H9 (cell line): ENCODE results near the gene COL4A2. TPM values are rescaled to one million over a fixed set of nuclear protein-coding genes. Genes with fewer than 3 reads are reported as not detected.

Experiments used
- DNase-seq: peaks from one replicate; pipeline ENCODE4 v3.0.0-alpha.2; 2017
- H2AFZ ChIP-seq: one replicate; pipeline ENCODE4 v1.6.1; 2013; ENCODE audit warnings: mild to moderate bottlenecking, low read length, control low read depth, moderate library complexity
- H2AK5ac ChIP-seq: 2 replicates; pipeline ENCODE4 v1.6.1; 2013; ENCODE audit warnings: low read length, control low read depth, mixed read lengths; ENCODE audit not compliant: insufficient read length
- H2BK120ac ChIP-seq: one replicate; pipeline ENCODE4 v1.6.1; 2013; ENCODE audit warnings: low read depth, mild to moderate bottlenecking, low read length, control low read depth, inconsistent platforms; ENCODE audit not compliant: poor library complexity, severe bottlenecking
- H2BK12ac ChIP-seq: 2 replicates; pipeline ENCODE4 v1.6.1; 2013; ENCODE audit warnings: low read length, control low read depth, mixed read lengths, low read depth; ENCODE audit not compliant: insufficient read length
- H2BK15ac ChIP-seq: 2 replicates; pipeline ENCODE4 v1.6.1; 2013; ENCODE audit warnings: low read depth, low read length, control low read depth
- H2BK20ac ChIP-seq: one replicate; pipeline ENCODE4 v1.6.1; 2013; ENCODE audit warnings: low read depth, mild to moderate bottlenecking, low read length, control low read depth, inconsistent platforms; ENCODE audit not compliant: poor library complexity, severe bottlenecking
- H2BK5ac ChIP-seq: 2 replicates; pipeline ENCODE4 v1.6.1; 2013; ENCODE audit warnings: low read length, control low read depth, mixed read lengths; ENCODE audit not compliant: insufficient read length
- H3K14ac ChIP-seq: 2 replicates; pipeline ENCODE4 v1.6.1; 2013; ENCODE audit warnings: low read length, control low read depth; ENCODE audit not compliant: insufficient read depth
- H3K18ac ChIP-seq: 2 replicates; pipeline ENCODE4 v1.6.1; 2013; ENCODE audit warnings: low read depth, mild to moderate bottlenecking, mixed read lengths, low read length, control low read depth; ENCODE audit not compliant: insufficient read length
- H3K23ac ChIP-seq: 2 replicates; pipeline ENCODE4 v1.6.1; 2013; ENCODE audit warnings: low read length, control low read depth, mixed read lengths, low read depth; ENCODE audit not compliant: insufficient read length
- H3K23me2 ChIP-seq: 2 replicates; pipeline ENCODE4 v1.6.1; 2013; ENCODE audit warnings: low read depth, mild to moderate bottlenecking, mixed read lengths, low read length, control low read depth; ENCODE audit not compliant: insufficient read length, poor library complexity, severe bottlenecking
- H3K27ac ChIP-seq: 2 replicates; pipeline ENCODE4 v1.5.1; 2013; ENCODE audit warnings: low read length, control low read depth, mixed read lengths, low read depth; ENCODE audit not compliant: insufficient read length
- H3K27me3 ChIP-seq: 2 replicates; pipeline ENCODE4 v1.6.1; 2013; ENCODE audit warnings: low read length, control low read depth, inconsistent platforms; ENCODE audit not compliant: insufficient read depth
- H3K4ac ChIP-seq: 2 replicates; pipeline ENCODE4 v1.6.1; 2013; ENCODE audit warnings: low read depth, mild to moderate bottlenecking, control low read depth, inconsistent platforms, low read length, moderate library complexity
- H3K4me1 ChIP-seq: 2 replicates; pipeline ENCODE4 v1.6.1; 2013; ENCODE audit warnings: low read length, control low read depth, inconsistent platforms; ENCODE audit not compliant: insufficient read depth
- H3K4me2 ChIP-seq: 2 replicates; pipeline ENCODE4 v1.6.1; 2013; ENCODE audit warnings: low read length, control low read depth, mixed read lengths; ENCODE audit not compliant: insufficient read length, insufficient read depth
- H3K56ac ChIP-seq: 2 replicates; pipeline ENCODE4 v1.6.1; 2013; ENCODE audit warnings: low read depth, mild to moderate bottlenecking, mixed read lengths, low read length, control low read depth; ENCODE audit not compliant: insufficient read length
- H3K79me1 ChIP-seq: 2 replicates; pipeline ENCODE4 v1.6.1; 2013; ENCODE audit warnings: low read depth, mild to moderate bottlenecking, moderate library complexity, low read length, control low read depth, inconsistent platforms; ENCODE audit not compliant: insufficient read depth, poor library complexity, severe bottlenecking
- H3K79me2 ChIP-seq: 2 replicates; pipeline ENCODE4 v1.6.1; 2013; ENCODE audit warnings: low read length, control low read depth, inconsistent platforms; ENCODE audit not compliant: insufficient read depth
- H3K9ac ChIP-seq: 2 replicates; pipeline ENCODE4 v1.6.1; 2013; ENCODE audit warnings: low read length, control low read depth, mixed read lengths; ENCODE audit not compliant: insufficient read length; ENCODE audit errors: extremely low read depth
- H3K9me3 ChIP-seq: one replicate; pipeline ENCODE4 v1.6.1; 2013; ENCODE audit warnings: low read depth, low read length, inconsistent platforms; ENCODE audit not compliant: control insufficient read depth
- H3T11ph ChIP-seq: one replicate; pipeline ENCODE4 v1.6.1; 2013; ENCODE audit warnings: mild to moderate bottlenecking, low read length, control low read depth, inconsistent platforms
- H4K20me1 ChIP-seq: one replicate; pipeline ENCODE4 v1.6.1; 2013; ENCODE audit not compliant: control insufficient read depth, insufficient read length, insufficient read depth
- H4K5ac ChIP-seq: 2 replicates; pipeline ENCODE4 v1.6.1; 2013; ENCODE audit warnings: low read depth, mild to moderate bottlenecking, mixed read lengths, low read length, control low read depth; ENCODE audit not compliant: insufficient read length
- H4K8ac ChIP-seq: replicated peaks from 2 replicates; pipeline ENCODE4 v1.6.1; 2013; ENCODE audit warnings: low read length, control low read depth, mixed read lengths, low read depth; ENCODE audit not compliant: insufficient read length
- H4K91ac ChIP-seq: 2 replicates; pipeline ENCODE4 v1.6.1; 2013; ENCODE audit warnings: low read depth, mild to moderate bottlenecking, moderate library complexity, mixed read lengths, low read length, control low read depth; ENCODE audit not compliant: insufficient read length
- H3K27ac Mint-ChIP-seq, 3 experiments: 2 replicates in 2 of 3; 3 replicates in 1 of 3; pipeline ENCODE4 v1.8.0; 2020 to 2021; ENCODE audit warnings: mixed read lengths in 3 of 3, mild to moderate bottlenecking in 1 of 3, moderate library complexity in 1 of 3
- H3K27me3 Mint-ChIP-seq: 2 replicates; pipeline ENCODE4 v1.8.0; 2021; ENCODE audit warnings: low read depth, mild to moderate bottlenecking, moderate library complexity, mixed read lengths
- H3K36me3 Mint-ChIP-seq, 3 experiments: 2 replicates in 2 of 3; 3 replicates in 1 of 3; pipeline ENCODE4 v1.8.0; 2020 to 2021; ENCODE audit warnings: low read depth in 3 of 3, mixed read lengths in 3 of 3; ENCODE audit not compliant: insufficient read depth in 1 of 3
- H3K4me1 Mint-ChIP-seq, 2 experiments: 2 replicates each; pipeline ENCODE4 v1.8.0; 2020; ENCODE audit warnings: mixed read lengths in 2 of 2
- H3K4me3 Mint-ChIP-seq, 2 experiments: 2 replicates in 1 of 2; 3 replicates in 1 of 2; pipeline ENCODE4 v1.8.0; 2020 to 2021; ENCODE audit warnings: mild to moderate bottlenecking in 2 of 2, mixed read lengths in 2 of 2, moderate library complexity in 1 of 2
- H3K9me3 Mint-ChIP-seq, 2 experiments: 2 replicates in 1 of 2; 3 replicates in 1 of 2; pipeline ENCODE4 v1.8.0; 2020; ENCODE audit warnings: mild to moderate bottlenecking in 2 of 2, mixed read lengths in 2 of 2, moderate library complexity in 1 of 2
- WGBS: extraction: QIAGEN DNeasy Blood & Tissue Kit; methylation state at CpG from one replicate; pipeline ENCODE4 v1.1.7; 2013; ENCODE audit warnings: missing lambda C conversion rate, low lambda C conversion rate, mixed read lengths; ENCODE audit not compliant: insufficient read length; ENCODE audit errors: extremely low coverage; 5-methylcytosine and 5-hydroxymethylcytosine counted together
- total RNA-seq: library from RNA; stranded (reverse); gene quantifications from 2 replicates; pipeline ENCODE4 v1.2.1, GENCODE V29; 2021
- TF ChIP-seq, protein P1 (sequence below): fragments of 200-600 bp; sonication (generic); conservative IDR thresholded peaks from 3 replicates; pipeline ENCODE4 v1.8.0; 2021; ENCODE audit warnings: antibody characterized with exemption, mild to moderate bottlenecking

Gene COL4A2
- total RNA-seq, 1 experiment from 2014 or later: 76.5 TPM

DNA sequence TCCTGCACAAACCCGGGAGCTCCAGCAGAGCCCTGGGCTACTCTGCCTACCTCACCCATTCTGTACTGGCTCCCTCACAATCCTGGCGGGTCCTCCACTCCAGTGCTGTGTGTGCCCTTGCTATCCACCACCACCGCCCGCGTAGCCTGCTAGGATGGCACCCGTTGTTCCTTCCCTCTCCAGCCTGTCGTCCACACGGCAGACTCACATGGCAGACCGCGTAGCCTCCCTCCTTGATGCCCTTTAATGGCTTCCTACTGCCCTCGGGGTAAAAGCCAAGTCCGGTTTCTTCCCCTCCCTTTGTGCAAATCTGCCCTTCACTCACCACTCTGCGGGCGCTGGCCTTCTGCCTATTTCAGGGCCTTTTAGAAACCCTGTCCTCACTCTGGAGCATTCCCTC is 147.9 kb downstream of the COL4A2 start:
- Histone ChIP-seq H4K5ac (no peak overlapping the region), H2BK15ac (no peak overlapping the region), H3K4me2 (no peak overlapping the region), H3K23ac (no peak overlapping the region), H3K23me2 (no peaks in the 10 kb centered on the region), H3K14ac (no peak overlapping the region; the same call in 1 of the 2 replicates), H3K9ac (no peak overlapping the region), H3K18ac (no peak overlapping the region), H3K27ac (no peak overlapping the region), H2AK5ac (no peak overlapping the region), H3K56ac (no peak overlapping the region), H3K4ac (no peak overlapping the region), H3T11ph (no peak overlapping the region), H2BK5ac (no peak overlapping the region), H4K8ac (no peak overlapping the region), H3K27me3 (no peaks in the 10 kb centered on the region), H3K4me1 (peaks cover 1% of the 10 kb centered on the region; the same call in 1 of the 2 replicates), H2BK12ac (no peak overlapping the region), H3K9me3 (no peaks in the 10 kb centered on the region), H2BK20ac (no peak overlapping the region), H3K79me2 (no peaks in the 10 kb centered on the region), H2BK120ac (no peak overlapping the region), H4K20me1 (no peaks in the 10 kb centered on the region), H3K79me1 (no peaks in the 10 kb centered on the region), H4K91ac (no peak overlapping the region), H2AFZ (no peak overlapping the region)
- H3K4me3 Mint-ChIP-seq: 0 out of 5 replicates have a peak overlapping the region, but pooled peaks of 1 of the 2 experiments have one; percentile 14
- peaks cover 37 to 40% of the 10 kb centered on the region in 2 experiments for H3K4me1 Mint-ChIP-seq
- no CpG with 5 or more reads among the region's 14 CpGs for WGBS
- no peaks in the 10 kb centered on the region; the same call in 1 of the 2 replicates for H3K27me3 Mint-ChIP-seq
- H3K27ac Mint-ChIP-seq: peak overlapping the region; percentile 25 to 94 (median 69); a peak in 4 of 7 replicates
- H3K36me3 Mint-ChIP-seq: peaks cover 0 to 9% (median 5%) of the 10 kb centered on the region in 3 experiments; a peak in 4 of 7 replicates
- TF ChIP-seq, protein P1, sequence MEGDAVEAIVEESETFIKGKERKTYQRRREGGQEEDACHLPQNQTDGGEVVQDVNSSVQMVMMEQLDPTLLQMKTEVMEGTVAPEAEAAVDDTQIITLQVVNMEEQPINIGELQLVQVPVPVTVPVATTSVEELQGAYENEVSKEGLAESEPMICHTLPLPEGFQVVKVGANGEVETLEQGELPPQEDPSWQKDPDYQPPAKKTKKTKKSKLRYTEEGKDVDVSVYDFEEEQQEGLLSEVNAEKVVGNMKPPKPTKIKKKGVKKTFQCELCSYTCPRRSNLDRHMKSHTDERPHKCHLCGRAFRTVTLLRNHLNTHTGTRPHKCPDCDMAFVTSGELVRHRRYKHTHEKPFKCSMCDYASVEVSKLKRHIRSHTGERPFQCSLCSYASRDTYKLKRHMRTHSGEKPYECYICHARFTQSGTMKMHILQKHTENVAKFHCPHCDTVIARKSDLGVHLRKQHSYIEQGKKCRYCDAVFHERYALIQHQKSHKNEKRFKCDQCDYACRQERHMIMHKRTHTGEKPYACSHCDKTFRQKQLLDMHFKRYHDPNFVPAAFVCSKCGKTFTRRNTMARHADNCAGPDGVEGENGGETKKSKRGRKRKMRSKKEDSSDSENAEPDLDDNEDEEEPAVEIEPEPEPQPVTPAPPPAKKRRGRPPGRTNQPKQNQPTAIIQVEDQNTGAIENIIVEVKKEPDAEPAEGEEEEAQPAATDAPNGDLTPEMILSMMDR: no peak
- H3K9me3 Mint-ChIP-seq: no peaks in the 10 kb centered on the region; a peak in 1 of 5 replicates
- no peak for DNase-seq
